ENCODE results near the gene YARS1.

DNA sequence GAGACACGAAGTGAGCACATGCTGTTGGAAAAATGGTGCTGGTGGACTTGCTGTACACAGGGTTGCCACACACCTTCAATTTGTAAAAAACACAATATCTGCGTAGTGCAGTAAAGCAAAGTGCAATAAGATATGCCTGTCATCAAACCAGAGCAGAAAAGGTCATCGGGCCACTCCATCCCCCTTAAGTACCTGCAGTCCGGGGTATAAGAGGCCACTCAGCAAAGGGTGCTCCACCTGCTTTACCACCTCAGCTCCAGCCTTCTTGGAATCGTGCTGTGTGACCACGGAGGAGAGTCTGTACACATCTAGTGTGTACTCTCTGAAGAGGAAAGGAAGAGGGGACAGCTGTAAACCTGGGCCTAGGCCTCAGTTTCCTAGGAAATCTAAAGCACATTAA, 10.9 kb downstream of the YARS1 start:
- TF ChIP-seq, protein P1, sequence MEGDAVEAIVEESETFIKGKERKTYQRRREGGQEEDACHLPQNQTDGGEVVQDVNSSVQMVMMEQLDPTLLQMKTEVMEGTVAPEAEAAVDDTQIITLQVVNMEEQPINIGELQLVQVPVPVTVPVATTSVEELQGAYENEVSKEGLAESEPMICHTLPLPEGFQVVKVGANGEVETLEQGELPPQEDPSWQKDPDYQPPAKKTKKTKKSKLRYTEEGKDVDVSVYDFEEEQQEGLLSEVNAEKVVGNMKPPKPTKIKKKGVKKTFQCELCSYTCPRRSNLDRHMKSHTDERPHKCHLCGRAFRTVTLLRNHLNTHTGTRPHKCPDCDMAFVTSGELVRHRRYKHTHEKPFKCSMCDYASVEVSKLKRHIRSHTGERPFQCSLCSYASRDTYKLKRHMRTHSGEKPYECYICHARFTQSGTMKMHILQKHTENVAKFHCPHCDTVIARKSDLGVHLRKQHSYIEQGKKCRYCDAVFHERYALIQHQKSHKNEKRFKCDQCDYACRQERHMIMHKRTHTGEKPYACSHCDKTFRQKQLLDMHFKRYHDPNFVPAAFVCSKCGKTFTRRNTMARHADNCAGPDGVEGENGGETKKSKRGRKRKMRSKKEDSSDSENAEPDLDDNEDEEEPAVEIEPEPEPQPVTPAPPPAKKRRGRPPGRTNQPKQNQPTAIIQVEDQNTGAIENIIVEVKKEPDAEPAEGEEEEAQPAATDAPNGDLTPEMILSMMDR (IDR thresholded peaks at IDR 0.05): no peak
- no peak for TF ChIP-seq POLR2A (IDR thresholded peaks at IDR 0.05)

Measured in lower leg skin (tissue), 3 donors.